ENCODE data around the gene C17orf67.

- TF ChIP-seq CTCF (IDR thresholded peaks at IDR 0.05; ENCODE audit: low read depth, low read length) (no peak), MYC (IDR thresholded peaks at IDR 0.05; ENCODE audit: low read depth, low read length) (no peak), POLR2A (IDR thresholded peaks at IDR 0.05; ENCODE audit: extremely low read depth, insufficient read length) (no peak), MAX (IDR thresholded peaks at IDR 0.05; ENCODE audit: low read depth, low read length) (no peak)
Measured at GRCh38 chr17:56765449-56765848, 68.3 kb downstream of the C17orf67 start.

Measured in NB4 (cell line).